Colonic mucosa (tissue), 4 donors: Measurements from ENCODE around the gene ETFA. TPM values are rescaled to one million over a fixed set of nuclear protein-coding genes. Genes with fewer than 3 reads are reported as not detected.
A peak's percentile ranks its signal among the peaks of the same experiment; 100 is the strongest.

Experiments
- DNase-seq: peaks from one replicate; pipeline ENCODE4 v3.0.0-alpha.2; 2020
- H3K27ac ChIP-seq: fragments of 200-600 bp; one replicate; pipeline ENCODE4 v1.8.0; 2021
- H3K27me3 ChIP-seq: fragments of 200-600 bp; one replicate; pipeline ENCODE4 v1.8.0; 2021
- H3K36me3 ChIP-seq: fragments of 200-600 bp; one replicate; pipeline ENCODE4 v1.8.0; 2021
- H3K4me1 ChIP-seq: fragments of 200-600 bp; one replicate; pipeline ENCODE4 v1.8.0; 2021; ENCODE audit warnings: mild to moderate bottlenecking
- H3K4me3 ChIP-seq: fragments of 200-600 bp; one replicate; pipeline ENCODE4 v1.8.0; 2021
- H3K9ac ChIP-seq, 2 donors: one replicate each; pipeline ENCODE4 v1.7.0; 2013; ENCODE audit warnings: control low read depth in 2 of 2, low read depth in 2 of 2, low read length in 2 of 2
- H3K9me3 ChIP-seq: fragments of 200-600 bp; one replicate; pipeline ENCODE4 v1.8.0; 2021
- intact Hi-C: fragments of 100-400 bp; cut with DNase I; formaldehyde crosslinking; loops from one replicate; pipeline ENCODE4 v1.14.1; 2022
- total RNA-seq, 2 donors: library from RNA; stranded (reverse); fragmentation: NEBNext Ultra II Directional in 1 of 2; extraction: Animal tissue kit (Norgen Biotek cat#: 25700) in 1 of 2; gene quantifications; one replicate each; pipeline ENCODE4 v1.2.1, GENCODE V29; 2021
- TF ChIP-seq, protein P1 (sequence below): fragments of 200-600 bp; IDR thresholded peaks from one replicate; pipeline ENCODE4 v1.8.0; 2022; ENCODE audit warnings: antibody characterized with exemption, mild to moderate bottlenecking
- donor health status: healthy.
- donor health status: DM: no; HTN: no; CAD: no.
- donor health status: DM: no; HTN: no; CAD: no.

ETFA gene
- total RNA-seq, 2 donors from 2014 or later, result 300 to 366 TPM

DNA sequence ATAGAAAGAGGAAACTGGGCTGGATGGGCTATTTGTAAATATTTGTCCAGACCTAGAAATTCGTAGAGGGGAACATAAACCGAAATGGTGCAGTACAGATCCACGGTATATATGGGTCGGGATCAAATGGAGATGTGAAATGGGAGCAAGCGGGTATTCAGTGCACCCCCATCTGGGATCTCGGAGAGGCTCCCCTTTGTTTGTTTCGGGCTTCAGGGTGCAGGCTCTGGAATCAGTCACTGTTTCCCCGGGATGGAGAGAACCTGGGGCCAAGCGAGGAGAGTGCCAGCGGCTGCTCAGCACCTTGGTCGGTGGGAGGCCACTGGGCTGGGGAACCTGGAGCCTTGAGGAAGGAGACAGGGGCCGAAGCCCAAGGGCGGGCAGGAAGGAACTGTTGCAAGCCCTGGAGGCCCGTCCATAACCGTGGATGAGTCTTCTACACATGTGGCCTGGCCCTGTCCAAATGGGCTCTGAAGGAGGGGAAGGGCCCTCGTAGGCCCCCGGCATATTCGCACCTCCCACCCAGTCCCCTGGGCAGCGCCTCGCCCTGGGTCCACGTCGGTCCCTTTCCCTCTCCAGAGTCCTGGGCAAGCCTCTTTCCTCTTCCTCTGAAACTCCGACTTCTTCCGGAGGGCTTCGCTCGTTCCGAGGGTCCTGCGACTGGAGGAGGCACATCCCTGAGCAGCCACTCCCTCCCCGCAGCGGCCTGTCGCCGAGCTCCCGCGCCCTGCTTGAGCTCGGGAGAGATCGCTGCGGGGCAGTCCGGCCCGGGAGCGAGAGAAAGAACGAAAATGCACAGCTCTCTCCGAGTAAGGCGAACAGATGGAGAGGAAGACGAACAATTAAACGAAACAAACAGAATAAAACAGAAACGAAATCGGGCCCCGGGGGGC lies 28.3 kb upstream of the ETFA start:
- Histone ChIP-seq H3K27ac (no peak overlapping the region), H3K27me3 (peaks cover 100% of the 10 kb centered on the region), H3K4me1 (peaks cover 41% of the 10 kb centered on the region), H3K4me3 (peak overlapping the region; percentile 36), H3K9ac (peak overlapping the region; percentile 40 to 56), H3K36me3 (no peaks in the 10 kb centered on the region), H3K9me3 (no peaks in the 10 kb centered on the region)
- intact Hi-C loops, result no loop called here
- TF ChIP-seq, protein P1, sequence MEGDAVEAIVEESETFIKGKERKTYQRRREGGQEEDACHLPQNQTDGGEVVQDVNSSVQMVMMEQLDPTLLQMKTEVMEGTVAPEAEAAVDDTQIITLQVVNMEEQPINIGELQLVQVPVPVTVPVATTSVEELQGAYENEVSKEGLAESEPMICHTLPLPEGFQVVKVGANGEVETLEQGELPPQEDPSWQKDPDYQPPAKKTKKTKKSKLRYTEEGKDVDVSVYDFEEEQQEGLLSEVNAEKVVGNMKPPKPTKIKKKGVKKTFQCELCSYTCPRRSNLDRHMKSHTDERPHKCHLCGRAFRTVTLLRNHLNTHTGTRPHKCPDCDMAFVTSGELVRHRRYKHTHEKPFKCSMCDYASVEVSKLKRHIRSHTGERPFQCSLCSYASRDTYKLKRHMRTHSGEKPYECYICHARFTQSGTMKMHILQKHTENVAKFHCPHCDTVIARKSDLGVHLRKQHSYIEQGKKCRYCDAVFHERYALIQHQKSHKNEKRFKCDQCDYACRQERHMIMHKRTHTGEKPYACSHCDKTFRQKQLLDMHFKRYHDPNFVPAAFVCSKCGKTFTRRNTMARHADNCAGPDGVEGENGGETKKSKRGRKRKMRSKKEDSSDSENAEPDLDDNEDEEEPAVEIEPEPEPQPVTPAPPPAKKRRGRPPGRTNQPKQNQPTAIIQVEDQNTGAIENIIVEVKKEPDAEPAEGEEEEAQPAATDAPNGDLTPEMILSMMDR, result no peak
- DNase-seq, result no peak

DNA sequence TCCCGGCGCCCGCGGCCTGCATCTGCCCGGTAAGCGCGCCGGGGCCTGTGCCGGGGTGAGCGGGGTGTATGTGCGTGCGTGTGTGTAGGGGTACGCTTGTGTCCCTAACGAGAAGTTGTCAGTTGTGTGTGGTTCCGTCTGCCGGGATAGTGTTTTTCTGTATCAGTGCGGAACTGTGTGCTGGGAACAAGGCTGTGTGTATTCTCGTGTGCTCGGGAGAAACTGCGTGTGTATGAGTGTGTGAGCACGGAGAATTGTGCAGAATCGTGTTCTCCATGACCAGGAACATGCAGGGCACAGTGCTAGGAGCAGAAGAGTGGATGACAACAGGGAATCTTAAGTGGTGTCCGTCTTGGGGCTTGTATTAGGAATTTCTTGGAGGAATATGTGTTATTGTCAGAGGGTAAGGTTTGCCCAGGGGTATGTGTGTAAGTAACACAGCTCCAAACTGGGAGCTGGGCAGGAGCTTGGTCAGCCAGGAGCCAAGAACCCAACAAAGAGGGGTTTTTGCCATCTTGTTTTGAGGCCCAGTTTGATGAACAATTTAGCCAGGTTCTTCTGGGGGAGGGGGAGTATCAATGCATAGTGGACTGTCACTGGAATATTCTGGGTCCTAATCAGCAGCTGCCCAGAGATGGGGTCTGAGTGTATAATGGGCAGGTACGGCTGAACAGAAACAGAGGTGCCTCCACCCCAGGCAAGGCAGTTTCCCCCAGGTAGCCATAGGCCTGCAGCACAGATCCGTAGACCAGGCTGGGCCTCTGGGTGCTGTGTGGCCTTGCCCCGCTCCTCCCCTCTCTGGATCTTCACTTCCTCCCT lies 27.4 kb upstream of the ETFA start:
- intact Hi-C loops, result no loop called here
- no peak for DNase-seq
- no peaks in the 10 kb centered on the region for H3K9me3 ChIP-seq
- peaks cover 99% of the 10 kb centered on the region for H3K27me3 ChIP-seq
- TF ChIP-seq, protein P1, result no peak
- H3K36me3 ChIP-seq, result no peaks in the 10 kb centered on the region
- no peak overlapping the region for H3K4me3 ChIP-seq
- peaks cover 41% of the 10 kb centered on the region for H3K4me1 ChIP-seq
- H3K9ac ChIP-seq, result peak overlapping the region in 1 of 2 donors; percentile 32
- no peak overlapping the region for H3K27ac ChIP-seq

DNA sequence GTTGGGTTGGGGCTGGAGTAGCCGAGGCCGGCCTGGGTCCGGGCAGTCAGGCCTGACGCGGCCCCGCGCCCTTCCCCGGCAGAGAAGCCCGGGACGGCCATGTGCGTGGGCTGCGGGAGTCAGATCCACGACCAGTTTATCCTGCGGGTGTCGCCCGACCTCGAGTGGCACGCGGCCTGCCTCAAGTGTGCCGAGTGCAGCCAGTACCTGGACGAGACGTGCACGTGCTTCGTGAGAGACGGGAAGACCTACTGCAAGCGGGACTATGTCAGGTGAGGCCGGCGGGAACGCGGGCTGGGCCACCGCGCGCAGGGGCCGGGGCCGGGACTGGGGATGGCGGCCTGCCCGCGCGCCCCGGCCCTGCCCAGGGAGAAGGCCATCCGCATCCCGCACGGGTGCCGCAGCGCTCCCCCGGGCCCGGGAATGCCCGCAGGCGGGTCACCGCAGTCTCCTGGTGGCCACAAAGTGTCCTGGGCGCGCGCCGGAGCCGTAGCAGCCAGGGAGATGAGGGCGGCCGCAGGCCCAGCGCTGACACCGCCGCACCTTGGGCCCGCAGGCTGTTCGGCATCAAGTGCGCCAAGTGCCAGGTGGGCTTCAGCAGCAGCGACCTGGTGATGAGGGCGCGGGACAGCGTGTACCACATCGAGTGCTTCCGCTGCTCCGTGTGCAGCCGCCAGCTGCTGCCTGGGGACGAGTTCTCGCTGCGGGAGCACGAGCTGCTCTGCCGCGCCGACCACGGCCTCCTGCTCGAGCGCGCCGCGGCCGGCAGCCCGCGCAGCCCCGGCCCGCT lies 26.6 kb upstream of the ETFA start:
- H3K4me1 ChIP-seq, result peaks cover 38% of the 10 kb centered on the region
- H3K9ac ChIP-seq, result peak overlapping the region; percentile 36 to 62

DNA sequence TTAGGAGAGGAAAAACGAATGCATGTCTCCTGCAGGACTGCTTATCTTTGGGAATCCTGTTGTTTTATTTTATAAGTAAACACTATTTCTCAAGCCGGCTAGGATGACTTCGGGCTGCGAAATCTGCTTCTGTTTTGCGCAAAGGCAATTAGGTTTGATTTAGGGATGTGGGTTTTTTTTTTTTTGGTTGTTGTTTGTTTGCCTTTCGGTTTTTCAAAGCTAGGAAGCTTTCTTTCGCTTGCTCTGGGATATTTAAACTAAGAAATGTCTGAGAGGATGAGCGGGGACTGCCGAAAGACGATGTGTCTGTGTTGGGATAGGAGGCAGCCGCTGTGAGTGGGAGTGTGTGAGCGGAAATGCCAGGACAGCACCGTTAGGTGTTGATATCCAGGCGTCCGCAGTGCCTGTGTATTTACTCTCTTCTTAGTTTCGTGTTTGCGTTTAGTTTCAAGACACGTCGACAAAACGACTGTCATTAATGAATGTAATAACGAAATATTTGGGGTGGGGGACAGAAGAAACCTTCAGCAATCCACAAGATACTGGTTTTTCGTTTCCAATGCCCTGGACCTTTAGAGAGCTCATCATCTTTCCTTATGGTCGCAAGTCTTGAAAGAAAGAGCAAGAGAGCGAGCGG lies 25.9 kb upstream of the ETFA start:
- no peak for DNase-seq
- TF ChIP-seq, protein P1, result no peak
- Histone ChIP-seq H3K4me3 (peak overlapping the region; percentile 25), H3K4me1 (peaks cover 34% of the 10 kb centered on the region), H3K36me3 (no peaks in the 10 kb centered on the region), H3K27me3 (peaks cover 84% of the 10 kb centered on the region), H3K9ac (peak overlapping the region; percentile 36 to 62), H3K27ac (no peak overlapping the region), H3K9me3 (no peaks in the 10 kb centered on the region)
- intact Hi-C loops, result no loop called here

More for the DNA sequence above, 26.6 kb upstream of the ETFA start:
- Histone ChIP-seq H3K4me3 (peak overlapping the region; percentile 15), H3K9me3 (no peaks in the 10 kb centered on the region), H3K27ac (no peak overlapping the region), H3K27me3 (peaks cover 91% of the 10 kb centered on the region), H3K36me3 (no peaks in the 10 kb centered on the region)
- intact Hi-C loops, result no loop called here
- TF ChIP-seq, protein P1, result no peak
- no peak for DNase-seq
